CD8-positive, alpha-beta memory T cell (primary cell): ENCODE results near the gene AURKA. TPM values are rescaled to one million over a fixed set of nuclear protein-coding genes. Genes with fewer than 3 reads are reported as not detected.
A peak's percentile ranks its signal among the peaks of the same experiment; 100 is the strongest.

Source experiments
- CTCF ChIA-PET: fragments of 350-600 bp; sonication (Branson Sonifier 250); formaldehyde crosslinking; loops from one replicate; lab custom pipeline; 2021; ENCODE audit warnings: antibody characterized with exemption; lab: Charles Lee
- POLR2A ChIA-PET: fragments of 350-600 bp; sonication (Branson Sonifier 250); formaldehyde crosslinking; loops from one replicate; lab custom pipeline; 2021; ENCODE audit warnings: antibody characterized with exemption; lab: Charles Lee
- DNase-seq, 5 donors: peaks; one replicate each; pipeline versions ENCODE4 v3.0.0 to v3.0.0-alpha.2; 2020 to 2022; ENCODE audit warnings: mixed read lengths in 1 of 5
- H3K27ac ChIP-seq: one replicate; pipeline ENCODE4 v1.7.0; 2013; ENCODE audit warnings: low read depth, mild to moderate bottlenecking, low read length, moderate library complexity
- H3K27me3 ChIP-seq: 2 replicates; pipeline ENCODE4 v1.7.0; 2013; ENCODE audit warnings: low read length, mild to moderate bottlenecking; ENCODE audit not compliant: insufficient read depth, poor library complexity, severe bottlenecking
- H3K36me3 ChIP-seq: 2 replicates; pipeline ENCODE4 v1.7.0; 2013; ENCODE audit warnings: mild to moderate bottlenecking, low read length, moderate library complexity; ENCODE audit not compliant: insufficient read depth
- H3K4me1 ChIP-seq: 2 replicates; pipeline ENCODE4 v1.7.0; 2013; ENCODE audit warnings: mild to moderate bottlenecking, low read length, moderate library complexity; ENCODE audit not compliant: insufficient read depth
- H3K4me3 ChIP-seq: 2 replicates; pipeline ENCODE4 v1.7.0; 2013; ENCODE audit warnings: mild to moderate bottlenecking, low read length
- H3K9me3 ChIP-seq: 2 replicates; pipeline ENCODE4 v1.7.0; 2013; ENCODE audit warnings: mild to moderate bottlenecking, low read length
- H3K27ac Mint-ChIP-seq, 8 donors: one replicate each; pipeline ENCODE4 v1.8.0; 2020 to 2021; ENCODE audit warnings: mixed read lengths in 8 of 8, mild to moderate bottlenecking in 6 of 8, inconsistent platforms in 3 of 8, moderate library complexity in 3 of 8
- H3K27me3 Mint-ChIP-seq, 2 donors: one replicate each; pipeline ENCODE4 v1.8.0; 2020 to 2021; ENCODE audit warnings: mixed read lengths in 2 of 2, mild to moderate bottlenecking in 1 of 2, moderate library complexity in 1 of 2
- H3K36me3 Mint-ChIP-seq, 3 donors: one replicate each; pipeline ENCODE4 v1.8.0; 2020 to 2021; ENCODE audit warnings: mixed read lengths in 3 of 3, inconsistent platforms in 1 of 3, mild to moderate bottlenecking in 1 of 3
- H3K4me1 Mint-ChIP-seq, 3 donors: one replicate each; pipeline ENCODE4 v1.8.0; 2020 to 2021; ENCODE audit warnings: mixed read lengths in 3 of 3, inconsistent platforms in 1 of 3, mild to moderate bottlenecking in 1 of 3
- H3K4me3 Mint-ChIP-seq, 7 donors: one replicate each; pipeline ENCODE4 v1.8.0; 2020 to 2021; ENCODE audit warnings: mixed read lengths in 7 of 7, mild to moderate bottlenecking in 6 of 7, moderate library complexity in 4 of 7, inconsistent platforms in 2 of 7
- H3K9me3 Mint-ChIP-seq, 5 donors: one replicate each; pipeline ENCODE4 v1.8.0; 2020 to 2022; ENCODE audit warnings: mixed read lengths in 5 of 5, mild to moderate bottlenecking in 3 of 5, moderate library complexity in 2 of 5, inconsistent platforms in 1 of 5
- polyA plus RNA-seq: library from polyadenylated mRNA; unstranded; fragments of 300-500 nt; fragmentation: Illumina TruSeq; gene quantifications from one replicate; pipeline ENCODE4 v1.2.3, GENCODE V29; 2021
- total RNA-seq, 2 experiments: library from RNA; stranded (reverse); gene quantifications; one replicate each; pipeline ENCODE4 v1.2.3, GENCODE V29; 2021

The AURKA gene
- total and polyA plus RNA-seq, 3 experiments from 2014 or later: 1.7 to 50.8 (median 49.2) TPM

DNA sequence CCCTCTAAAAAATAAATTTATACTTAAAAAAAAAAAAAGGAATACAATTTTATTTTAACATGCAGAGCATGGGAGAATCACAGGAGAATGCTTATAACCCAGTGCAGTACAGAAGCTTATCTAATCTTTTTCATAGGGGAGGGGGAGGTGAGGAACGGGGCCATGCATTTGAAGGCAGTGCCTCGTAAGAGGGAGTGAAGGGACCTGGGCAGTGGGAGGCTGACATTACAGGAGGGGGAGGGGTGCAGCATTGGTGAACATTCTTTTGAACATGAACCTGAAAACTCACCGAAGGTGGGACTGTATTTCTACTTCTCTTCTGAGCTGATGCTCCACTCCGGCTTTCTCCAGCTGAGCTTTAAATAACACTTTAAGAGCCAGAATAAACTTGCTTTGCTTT lies 9.3 kb downstream of the AURKA start:
- no peak overlapping the region for H3K27ac ChIP-seq
- Mint-ChIP-seq H3K4me3 (no peak overlapping the region), H3K9me3 (no peaks in the 10 kb centered on the region), H3K4me1 (peaks cover 0 to 5% (median 0%) of the 10 kb centered on the region in 3 donors), H3K27ac (peak overlapping the region in 1 of 8 donors; percentile 19), H3K27me3 (no peaks in the 10 kb centered on the region), H3K36me3 (peaks cover 0 to 8% (median 6%) of the 10 kb centered on the region in 3 donors)
- no peaks in the 10 kb centered on the region for H3K4me1 ChIP-seq
- DNase-seq: no peak
- H3K27me3 ChIP-seq: no peaks in the 10 kb centered on the region
- no peak overlapping the region for H3K4me3 ChIP-seq
- POLR2A ChIA-PET: no interaction called here
- H3K9me3 ChIP-seq: no peaks in the 10 kb centered on the region
- CTCF ChIA-PET: no interaction called here
- H3K36me3 ChIP-seq: no peaks in the 10 kb centered on the region

DNA sequence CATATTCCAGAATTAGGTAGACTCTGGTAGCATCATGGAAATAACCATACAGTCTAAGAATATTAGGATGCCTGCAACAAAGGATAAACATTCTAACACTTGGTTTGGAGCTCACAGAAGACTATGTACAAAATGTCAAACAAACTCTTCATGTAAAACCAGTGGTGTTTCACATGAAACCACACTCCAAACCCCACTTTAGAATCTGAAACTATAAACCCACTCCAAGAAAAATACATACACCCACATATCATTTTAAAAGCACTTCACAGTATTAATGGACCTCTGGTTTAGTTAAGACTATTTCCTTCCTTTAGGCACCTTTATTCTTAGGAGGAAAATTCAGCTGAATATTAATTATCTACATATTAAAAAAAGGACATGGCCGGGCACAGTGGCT lies 10.5 kb downstream of the AURKA start:
- Histone ChIP-seq H3K27me3 (no peaks in the 10 kb centered on the region), H3K27ac (no peak overlapping the region), H3K36me3 (no peaks in the 10 kb centered on the region), H3K4me1 (no peaks in the 10 kb centered on the region), H3K9me3 (no peaks in the 10 kb centered on the region), H3K4me3 (no peak overlapping the region)
- ChIA-PET CTCF (no interaction called here), POLR2A (interaction anchor here (1.0 kb wide), 1 partner anchor 9 kb away, joined by 6 read pairs; no protein-coding TSS in a partner anchor)
- peak overlapping the region in 3 of 8 donors; percentile 11 to 34 (median 24) for H3K27ac Mint-ChIP-seq
- no peak overlapping the region for H3K4me3 Mint-ChIP-seq
- no peak for DNase-seq
- H3K27me3 Mint-ChIP-seq: no peaks in the 10 kb centered on the region
- H3K4me1 Mint-ChIP-seq: peaks cover under 1 to 7% (median under 1%) of the 10 kb centered on the region in 3 donors
- peaks cover 0 to 8% (median 6%) of the 10 kb centered on the region in 3 donors for H3K36me3 Mint-ChIP-seq
- H3K9me3 Mint-ChIP-seq: no peaks in the 10 kb centered on the region

DNA sequence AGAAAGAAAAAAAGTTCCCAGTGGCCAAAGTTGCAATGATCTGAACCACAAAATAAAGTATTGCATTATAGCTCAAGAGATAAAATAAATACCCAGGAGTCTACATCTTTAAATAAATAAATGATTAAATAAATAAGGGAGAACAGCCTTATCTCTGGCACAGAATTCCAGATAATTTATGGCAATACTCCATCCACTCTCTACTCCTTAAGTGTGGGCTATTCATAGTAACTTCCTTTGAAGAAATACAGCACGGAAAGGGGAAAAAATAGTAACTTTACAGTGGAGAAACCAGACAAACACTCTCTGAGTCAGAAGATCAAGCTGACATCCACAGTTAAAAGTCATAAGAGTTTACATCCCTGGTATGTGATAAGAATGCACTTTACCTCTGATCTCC lies 11.6 kb downstream of the AURKA start:
- CTCF ChIA-PET: no interaction called here
- peaks cover 2 to 18% (median 9%) of the 10 kb centered on the region in 3 donors for H3K4me1 Mint-ChIP-seq

DNA sequence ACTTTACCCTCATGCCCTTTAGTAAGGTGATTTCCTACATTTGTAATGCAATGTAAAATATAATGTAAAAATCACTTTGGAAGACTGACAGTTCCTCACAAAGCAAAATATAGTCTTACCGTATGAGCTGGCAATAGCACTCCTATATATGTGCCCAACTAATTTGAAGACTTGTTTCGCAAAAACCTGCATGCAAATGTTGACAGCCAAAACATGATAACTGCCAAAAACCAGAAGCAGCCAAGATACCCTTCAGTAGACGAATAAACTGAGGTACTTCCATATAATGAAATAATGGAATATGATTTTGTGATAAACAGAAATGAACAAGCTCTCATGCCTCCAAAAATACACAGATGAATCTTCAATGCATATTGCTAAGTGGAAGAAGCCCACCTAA lies 13.6 kb downstream of the AURKA start:
- DNase-seq: no peak
- Histone ChIP-seq H3K4me3 (no peak overlapping the region), H3K27ac (no peak overlapping the region), H3K9me3 (no peaks in the 10 kb centered on the region), H3K27me3 (no peaks in the 10 kb centered on the region), H3K4me1 (no peaks in the 10 kb centered on the region), H3K36me3 (no peaks in the 10 kb centered on the region)
- POLR2A ChIA-PET: no interaction called here
- CTCF ChIA-PET: no interaction called here
- Mint-ChIP-seq H3K9me3 (no peaks in the 10 kb centered on the region), H3K36me3 (peaks cover 0 to 2% (median 1%) of the 10 kb centered on the region in 3 donors), H3K4me1 (peaks cover 2 to 28% (median 12%) of the 10 kb centered on the region in 3 donors), H3K27ac (no peak overlapping the region), H3K4me3 (no peak overlapping the region), H3K27me3 (no peaks in the 10 kb centered on the region)

More for the DNA sequence above, 11.6 kb downstream of the AURKA start:
- DNase-seq: no peak
- Histone ChIP-seq H3K27ac (no peak overlapping the region), H3K27me3 (no peaks in the 10 kb centered on the region), H3K9me3 (no peaks in the 10 kb centered on the region), H3K4me1 (no peaks in the 10 kb centered on the region), H3K4me3 (no peak overlapping the region), H3K36me3 (no peaks in the 10 kb centered on the region)
- H3K27me3 Mint-ChIP-seq: no peaks in the 10 kb centered on the region
- no peak overlapping the region for H3K4me3 Mint-ChIP-seq
- H3K9me3 Mint-ChIP-seq: no peaks in the 10 kb centered on the region
- peaks cover 0 to 4% (median 4%) of the 10 kb centered on the region in 3 donors for H3K36me3 Mint-ChIP-seq
- no peak overlapping the region for H3K27ac Mint-ChIP-seq
- POLR2A ChIA-PET: interaction anchor here (0.7 kb wide), 1 partner anchor 32 kb away, joined by 3 read pairs; no protein-coding TSS in a partner anchor

DNA sequence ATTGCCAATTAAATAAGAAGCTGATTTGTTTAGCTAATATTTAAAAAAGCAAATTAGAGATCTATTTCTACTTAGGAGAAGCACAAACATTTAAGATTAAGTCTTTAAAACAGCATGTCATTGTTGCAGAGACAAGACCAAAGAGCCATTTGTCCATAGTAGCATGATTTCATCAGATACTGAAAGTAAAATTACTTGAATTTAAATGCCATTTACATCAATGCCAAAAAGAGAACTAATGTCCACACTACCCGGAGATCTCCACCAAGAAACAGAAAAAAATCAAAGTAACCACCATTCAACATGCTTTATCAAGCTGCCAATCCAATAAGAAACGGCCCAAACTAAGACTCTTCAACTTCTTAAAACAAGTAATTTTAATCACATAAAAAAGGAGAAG lies 15.7 kb downstream of the AURKA start:
- POLR2A ChIA-PET: no interaction called here

DNA sequence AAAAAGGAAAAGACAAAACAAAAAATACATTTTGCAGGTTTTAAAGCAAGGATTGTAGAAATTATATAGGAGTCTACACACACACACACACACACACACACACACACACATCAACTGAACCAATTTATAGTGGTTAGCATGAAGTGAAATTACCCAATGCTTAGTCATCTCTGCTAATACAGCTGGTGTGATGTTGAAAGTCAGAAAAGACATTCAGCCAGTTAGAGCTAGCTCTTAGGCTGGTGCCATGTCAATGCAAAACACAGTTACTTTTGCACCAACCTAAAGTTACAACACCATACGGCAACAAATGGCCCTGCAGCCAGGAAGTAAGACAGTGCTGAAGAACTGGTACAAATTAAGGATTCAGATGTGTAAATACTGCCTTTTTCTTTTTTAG lies 18.1 kb downstream of the AURKA start:
- Mint-ChIP-seq H3K27ac (peak overlapping the region in 2 of 8 donors; percentile 8 to 82), H3K9me3 (no peaks in the 10 kb centered on the region), H3K36me3 (peaks cover 0 to 13% (median 2%) of the 10 kb centered on the region in 3 donors), H3K4me1 (peaks cover 5 to 38% (median 19%) of the 10 kb centered on the region in 3 donors), H3K4me3 (no peak overlapping the region), H3K27me3 (no peaks in the 10 kb centered on the region)
- Histone ChIP-seq H3K4me1 (no peaks in the 10 kb centered on the region), H3K27me3 (no peaks in the 10 kb centered on the region), H3K4me3 (no peak overlapping the region), H3K36me3 (no peaks in the 10 kb centered on the region), H3K27ac (no peak overlapping the region), H3K9me3 (no peaks in the 10 kb centered on the region)
- ChIA-PET CTCF (interaction anchor here (0.7 kb wide), 1 partner anchor 78 kb away, joined by 3 read pairs; no protein-coding TSS in a partner anchor), POLR2A (interaction anchor here (0.7 kb wide), 1 partner anchor 958 kb away, joined by 6 read pairs; no protein-coding TSS in a partner anchor)
- DNase-seq: no peak

More for the DNA sequence above, 15.7 kb downstream of the AURKA start:
- Mint-ChIP-seq H3K4me1 (peaks cover 5 to 38% (median 19%) of the 10 kb centered on the region in 3 donors), H3K4me3 (no peak overlapping the region), H3K36me3 (peaks cover 0 to 2% (median 1%) of the 10 kb centered on the region in 3 donors), H3K9me3 (no peaks in the 10 kb centered on the region), H3K27ac (peak overlapping the region in 1 of 8 donors; percentile 9), H3K27me3 (no peaks in the 10 kb centered on the region)
- no peak for DNase-seq
- no peaks in the 10 kb centered on the region for H3K36me3 ChIP-seq
- no peak overlapping the region for H3K27ac ChIP-seq
- H3K4me3 ChIP-seq: no peak overlapping the region
- H3K9me3 ChIP-seq: no peaks in the 10 kb centered on the region
- CTCF ChIA-PET: interaction anchor here (1.1 to 1.9 kb wide), 2 partner anchors 8 to 18 kb away, joined by 3 to 5 read pairs; partner anchors contain the start of gene FAM210B
- no peaks in the 10 kb centered on the region for H3K4me1 ChIP-seq
- H3K27me3 ChIP-seq: no peaks in the 10 kb centered on the region

DNA sequence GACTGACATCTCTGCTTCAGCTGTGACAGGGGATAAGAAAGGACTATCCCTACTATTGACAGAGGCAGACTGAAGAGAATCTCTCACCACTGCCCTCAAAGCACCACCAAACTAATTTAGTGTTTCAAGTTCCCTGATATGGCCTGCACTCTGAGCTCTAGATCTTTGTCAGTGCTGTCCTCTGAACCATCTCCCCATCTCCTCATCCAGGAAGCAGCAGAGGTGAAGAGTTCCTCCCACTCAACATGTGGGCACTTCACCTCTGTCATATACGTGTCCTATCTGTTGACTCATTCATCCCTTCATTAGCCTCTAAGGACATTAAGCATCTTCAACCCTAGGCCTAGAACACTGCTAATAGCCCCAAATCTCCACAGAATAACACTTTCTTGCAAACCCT lies 19.2 kb downstream of the AURKA start:
- Histone ChIP-seq H3K27me3 (no peaks in the 10 kb centered on the region), H3K4me3 (no peak overlapping the region), H3K27ac (no peak overlapping the region), H3K4me1 (no peaks in the 10 kb centered on the region), H3K36me3 (no peaks in the 10 kb centered on the region), H3K9me3 (no peaks in the 10 kb centered on the region)
- Mint-ChIP-seq H3K36me3 (peaks cover 0 to 21% (median under 1%) of the 10 kb centered on the region in 3 donors), H3K9me3 (no peaks in the 10 kb centered on the region), H3K4me1 (peaks cover 5 to 33% (median 19%) of the 10 kb centered on the region in 3 donors), H3K4me3 (no peak overlapping the region), H3K27ac (peak overlapping the region in 6 of 8 donors; percentile 17 to 68 (median 36)), H3K27me3 (no peaks in the 10 kb centered on the region)
- no peak for DNase-seq
- ChIA-PET POLR2A (interaction anchor here (1.2 kb wide), 1 partner anchor 9 kb away, joined by 6 read pairs; no protein-coding TSS in a partner anchor), CTCF (interaction anchor here (1.6 kb wide), 1 partner anchor 13 kb away, joined by 6 read pairs; no protein-coding TSS in a partner anchor)

DNA sequence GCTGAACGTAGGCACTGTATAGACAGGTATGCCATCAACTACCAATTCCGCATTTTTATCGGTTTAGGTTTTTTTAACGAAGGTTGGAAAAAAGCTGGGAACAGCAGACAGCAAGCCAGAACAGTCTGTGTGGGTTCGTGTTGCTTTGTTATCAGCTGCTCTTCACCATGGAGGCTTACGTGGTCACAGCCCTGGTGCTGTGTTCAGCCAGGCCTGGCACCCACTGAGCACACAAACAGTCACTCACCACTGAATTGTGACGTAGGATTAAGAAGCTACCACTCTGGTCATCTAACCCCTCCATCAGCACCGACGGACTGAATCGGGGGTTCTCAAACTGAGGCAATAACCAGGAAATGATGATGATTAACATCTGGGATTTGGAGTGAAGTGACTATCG lies 20.0 kb downstream of the AURKA start:
- no peaks in the 10 kb centered on the region for H3K27me3 ChIP-seq
- ChIA-PET POLR2A (interaction anchor here (0.6 kb wide), 1 partner anchor 1021 kb away, joined by 6 read pairs; no protein-coding TSS in a partner anchor), CTCF (interaction anchor here (1.6 kb wide), 1 partner anchor 12 kb away, joined by 6 read pairs; no protein-coding TSS in a partner anchor)
- no peaks in the 10 kb centered on the region for H3K9me3 ChIP-seq
- no peak overlapping the region for H3K27ac ChIP-seq
- peaks cover 5 to 33% (median 19%) of the 10 kb centered on the region in 3 donors for H3K4me1 Mint-ChIP-seq
- no peaks in the 10 kb centered on the region for H3K27me3 Mint-ChIP-seq
- H3K4me1 ChIP-seq: no peaks in the 10 kb centered on the region
- no peaks in the 10 kb centered on the region for H3K36me3 ChIP-seq
- peaks cover 0 to 30% (median 5%) of the 10 kb centered on the region in 3 donors for H3K36me3 Mint-ChIP-seq
- DNase-seq: no peak
- H3K4me3 Mint-ChIP-seq: no peak overlapping the region
- H3K9me3 Mint-ChIP-seq: no peaks in the 10 kb centered on the region
- no peak overlapping the region for H3K4me3 ChIP-seq
- no peak overlapping the region for H3K27ac Mint-ChIP-seq
